HAP-1 (cell line): ENCODE results near the gene MISP3.

Source experiments
- DNase-seq, 2 experiments: peaks; one replicate each; pipeline ENCODE4 v3.0.0-alpha.2; 2016 to 2020; ENCODE audit warnings: low spot score in 2 of 2
- H3K27me3 ChIP-seq: fragments of 250-450 bp; sonication (Bioruptor Pico); 2 replicates; pipeline ENCODE4 v1.5.1; 2020; ENCODE audit warnings: low read depth, mild to moderate bottlenecking, moderate library complexity
- H3K36me3 ChIP-seq: fragments of 250-450 bp; sonication (Bioruptor Pico); replicated peaks from 2 replicates; pipeline ENCODE4 v1.5.1; 2020; ENCODE audit warnings: mild to moderate bottlenecking
- H3K4me1 ChIP-seq: fragments of 250-450 bp; sonication (Bioruptor Pico); 2 replicates; pipeline ENCODE4 v1.5.1; 2020; ENCODE audit warnings: mild to moderate bottlenecking
- H3K4me3 ChIP-seq: fragments of 250-450 bp; sonication (Bioruptor Pico); 2 replicates; pipeline ENCODE4 v1.5.1; 2020; ENCODE audit warnings: mild to moderate bottlenecking, moderate library complexity
- H3K9me3 ChIP-seq: fragments of 250-450 bp; sonication (Bioruptor Pico); 2 replicates; pipeline ENCODE4 v1.5.1; 2020; ENCODE audit warnings: mild to moderate bottlenecking, moderate library complexity
- in situ Hi-C: fragments of 300-500 bp; cut with MboI; formaldehyde crosslinking; loops from 3 replicates; pipeline ENCODE4 v1.14.3; 2020; ENCODE audit warnings: low sequenced_read_pairs, inconsistent platforms, mixed read lengths

Gene MISP3

GRCh38 chr19:14073925-14074838 is 1.6 kb downstream of the MISP3 start:
- Histone ChIP-seq H3K4me1 (peaks cover 15% of the 10 kb centered on the region), H3K36me3 (no peaks in the 10 kb centered on the region), H3K4me3 (peak overlapping the region; percentile 62), H3K9me3 (no peaks in the 10 kb centered on the region), H3K27me3 (no peaks in the 10 kb centered on the region)
- DNase-seq, result peak in 1 of 2 experiments; percentile 58
- in situ Hi-C loops, result no loop called here

GRCh38 chr19:14078411-14078810 is 5.8 kb downstream of the MISP3 start:
- Histone ChIP-seq H3K27me3 (no peaks in the 10 kb centered on the region), H3K36me3 (no peaks in the 10 kb centered on the region), H3K4me1 (peaks cover 7% of the 10 kb centered on the region), H3K4me3 (no peak overlapping the region), H3K9me3 (no peaks in the 10 kb centered on the region)
- in situ Hi-C loops, result loop anchor here (5.0 kb wide), 1 partner anchor 196 kb away; no protein-coding TSS in a partner anchor
- no peak for DNase-seq

DNA sequence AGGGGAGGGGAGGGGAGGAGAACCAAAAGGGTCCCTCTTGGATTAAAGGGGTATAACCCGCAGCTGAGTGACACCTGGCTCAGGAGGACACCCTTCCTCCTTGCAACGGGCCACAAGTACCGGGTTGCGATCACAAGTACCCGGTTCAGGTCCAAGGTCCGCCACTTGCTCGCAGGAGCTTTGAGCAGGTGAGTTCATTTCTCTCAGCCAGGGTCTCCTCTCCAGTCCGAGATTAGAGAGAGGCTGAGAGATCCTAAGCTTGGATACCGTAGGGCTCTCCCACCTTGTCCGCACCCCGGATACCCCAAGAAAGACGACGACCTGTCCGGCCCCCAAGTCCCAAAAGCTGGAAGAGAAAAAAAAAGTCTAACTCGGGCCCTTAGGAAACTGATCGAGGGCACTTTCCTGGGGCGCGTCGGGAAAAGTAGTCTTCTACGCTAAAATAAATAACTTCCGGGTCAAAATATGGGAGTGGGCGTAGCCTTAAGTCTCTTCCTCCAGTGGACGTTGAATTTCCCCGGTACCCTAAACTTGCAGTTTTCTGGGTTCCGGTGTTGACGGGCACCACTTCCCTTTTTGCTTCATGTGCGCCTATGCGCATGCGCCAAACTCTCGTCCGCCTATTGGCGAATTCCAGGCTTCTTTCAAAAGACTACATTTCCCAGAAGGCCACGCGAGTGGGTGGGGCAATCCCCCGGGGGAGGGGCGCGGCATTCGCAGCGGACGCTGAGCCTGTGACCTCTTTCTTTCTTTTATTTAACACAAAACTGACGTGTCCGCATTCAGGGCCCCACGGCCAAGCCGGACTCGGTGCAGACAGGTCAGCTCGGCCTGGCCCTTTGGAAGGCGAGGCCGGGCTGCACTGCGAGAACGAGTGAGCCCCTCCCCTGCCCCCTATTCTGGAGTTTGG is 8.6 kb downstream of the MISP3 start:
- Histone ChIP-seq H3K4me1 (peaks cover 5% of the 10 kb centered on the region), H3K27me3 (no peaks in the 10 kb centered on the region), H3K36me3 (no peaks in the 10 kb centered on the region; the same call in 1 of the 2 replicates), H3K4me3 (peak overlapping the region; percentile 52), H3K9me3 (no peaks in the 10 kb centered on the region)
- in situ Hi-C loops, result no loop called here
- DNase-seq, result peak; percentile 98 to 100

DNA sequence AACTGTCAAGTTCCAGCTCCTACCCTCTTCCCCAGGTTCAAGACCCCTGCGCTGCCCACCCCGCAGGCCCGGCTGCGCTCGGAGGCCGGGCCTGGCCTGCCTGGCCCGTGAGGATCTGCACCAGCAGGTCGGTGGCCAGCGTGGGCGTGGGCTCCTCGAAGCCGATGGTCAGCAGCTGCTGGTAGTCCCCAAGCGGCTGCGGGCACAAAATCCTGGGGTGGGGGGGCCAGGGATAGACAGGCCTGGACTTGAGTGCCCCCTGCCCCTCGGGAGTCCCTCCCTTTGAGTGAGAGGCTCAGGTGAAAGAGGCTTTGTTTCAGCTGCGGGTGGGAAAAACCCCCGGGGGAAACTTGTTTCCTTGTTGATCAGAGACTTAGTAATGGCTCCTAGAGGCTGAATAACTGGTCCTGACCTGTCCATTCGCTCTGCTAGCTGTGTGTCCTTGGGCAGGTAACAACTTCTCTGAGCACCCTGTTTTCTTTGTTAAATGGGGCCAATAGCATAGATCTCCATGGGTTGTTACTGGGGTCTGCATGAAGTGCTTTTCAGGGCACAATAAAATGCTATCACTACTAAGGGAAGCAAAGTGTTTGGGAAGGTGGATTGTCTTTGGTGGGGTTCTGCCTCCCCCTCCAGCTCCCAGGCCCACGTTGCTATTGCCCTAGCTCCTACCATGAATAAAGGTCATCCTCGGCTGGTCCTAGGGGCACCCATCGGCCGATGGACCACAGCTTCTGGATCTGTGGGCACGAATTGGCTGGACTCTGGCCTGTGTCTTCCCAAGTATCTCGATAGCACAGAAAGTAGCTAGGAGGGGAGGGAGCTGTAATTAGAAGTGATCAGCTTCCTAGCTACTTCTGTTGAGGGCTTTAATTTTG is 9.4 kb downstream of the MISP3 start:
- H3K4me3 ChIP-seq, result peak overlapping the region; percentile 52
- DNase-seq, result peak in 1 of 2 experiments; percentile 19
- H3K9me3 ChIP-seq, result no peaks in the 10 kb centered on the region
- H3K36me3 ChIP-seq, result peaks cover 4% of the 10 kb centered on the region; the same call in 1 of the 2 replicates
- in situ Hi-C loops, result no loop called here
- no peaks in the 10 kb centered on the region for H3K27me3 ChIP-seq
- H3K4me1 ChIP-seq, result peaks cover 5% of the 10 kb centered on the region

GRCh38 chr19:14082675-14082960 is 10.0 kb downstream of the MISP3 start:
- H3K36me3 ChIP-seq, result peaks cover 4% of the 10 kb centered on the region; the same call in 1 of the 2 replicates
- peaks cover 5% of the 10 kb centered on the region for H3K4me1 ChIP-seq
- in situ Hi-C loops, result no loop called here
- H3K9me3 ChIP-seq, result no peaks in the 10 kb centered on the region
- DNase-seq, result no peak
- H3K27me3 ChIP-seq, result no peaks in the 10 kb centered on the region
- no peak overlapping the region for H3K4me3 ChIP-seq

GRCh38 chr19:14085309-14085995 is 12.9 kb downstream of the MISP3 start, which contains the start of gene C19orf67:
Gene C19orf67, minus strand, starts transcription at chr19:14085783. Its CDS starts 156 bp downstream, at chr19:14085627.
- no peak within 1 kb of the TSS for H3K4me3 ChIP-seq
- H3K36me3 ChIP-seq, result peaks cover 13% of the 10 kb centered on the region
- no peaks in the 10 kb centered on the region for H3K27me3 ChIP-seq
- no peak for DNase-seq
- peaks cover 1% of the 10 kb centered on the region for H3K4me1 ChIP-seq
- in situ Hi-C loops, result no loop called here
- H3K9me3 ChIP-seq, result no peaks in the 10 kb centered on the region

DNA sequence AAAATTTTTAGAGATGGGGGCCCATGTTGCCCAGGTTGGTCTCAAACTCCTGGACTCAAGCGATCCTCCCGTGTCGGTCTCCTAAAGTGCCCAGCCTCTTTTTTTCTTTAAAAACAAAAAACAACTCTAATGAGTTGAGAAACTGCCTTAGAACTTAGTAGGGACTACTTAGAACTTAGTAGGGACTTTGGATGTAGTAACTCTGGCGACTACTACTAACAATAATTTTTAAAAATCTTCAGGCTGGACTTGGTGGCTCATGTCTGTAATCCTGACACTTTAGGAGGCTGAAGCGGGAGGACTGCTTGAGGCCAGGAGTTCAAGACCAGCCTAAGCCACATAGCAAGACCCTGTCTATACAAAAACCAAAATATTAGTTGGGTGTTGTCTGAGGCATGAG is 13.5 kb downstream of the MISP3 start:
- H3K27me3 ChIP-seq, result no peaks in the 10 kb centered on the region
- no peaks in the 10 kb centered on the region; the same call in none of the 2 replicates for H3K4me1 ChIP-seq
- H3K36me3 ChIP-seq, result peaks cover 13% of the 10 kb centered on the region
- no peak for DNase-seq
- no peaks in the 10 kb centered on the region for H3K9me3 ChIP-seq
- in situ Hi-C loops, result no loop called here
- no peak overlapping the region for H3K4me3 ChIP-seq

DNA sequence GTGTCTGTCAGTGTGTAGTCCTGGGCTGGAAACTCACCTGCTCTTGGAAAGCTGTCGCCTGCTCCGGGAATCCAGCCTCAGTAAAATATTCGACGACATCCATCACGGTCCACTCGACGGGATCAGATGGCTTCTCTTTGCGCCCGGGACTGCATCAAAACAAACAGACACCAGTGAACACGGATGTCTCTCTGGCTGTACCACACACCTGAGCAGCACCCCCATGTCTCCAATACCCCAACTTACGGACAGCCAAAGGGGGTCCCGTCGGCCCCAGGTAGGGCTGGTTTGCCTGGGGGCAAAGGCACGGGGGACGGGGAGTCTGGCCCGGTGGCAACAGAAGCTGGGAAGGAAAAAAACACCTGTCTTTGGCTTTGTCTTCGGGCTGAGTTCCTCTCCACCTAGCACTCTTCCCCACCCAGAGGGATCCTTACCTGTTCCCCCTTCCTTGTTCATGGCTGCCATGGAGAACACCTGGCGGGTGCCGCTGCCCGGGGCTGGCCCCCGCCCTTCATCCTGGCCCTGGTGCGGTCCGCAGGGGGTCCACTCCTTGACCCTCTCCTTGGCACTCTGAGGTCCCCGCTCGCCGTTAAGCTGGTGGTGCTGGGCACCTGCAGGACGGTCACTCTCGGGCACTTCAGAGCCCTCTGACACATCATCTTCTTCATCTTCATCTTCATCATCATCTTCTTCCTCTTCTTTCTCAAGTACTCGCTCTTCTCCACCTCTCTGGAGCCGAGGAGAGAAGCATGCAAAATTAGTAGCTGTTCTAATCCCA is 16.2 kb downstream of the MISP3 start:
- peak overlapping the region; percentile 38 for H3K4me3 ChIP-seq
- in situ Hi-C loops, result no loop called here

DNA sequence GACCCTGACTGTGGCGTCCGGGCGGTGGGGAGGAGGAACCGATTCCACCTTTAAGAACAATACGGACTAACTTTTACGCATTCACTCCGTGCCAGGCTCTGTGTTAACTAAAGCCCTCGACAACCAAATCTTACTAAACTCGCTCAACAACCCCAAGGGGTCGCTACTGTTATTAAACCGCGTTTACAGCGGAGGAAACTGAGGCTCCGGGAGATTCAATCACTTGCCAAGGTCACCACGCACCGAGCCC is 16.8 kb downstream of the MISP3 start:
- Histone ChIP-seq H3K27me3 (no peaks in the 10 kb centered on the region), H3K9me3 (peaks cover 8% of the 10 kb centered on the region), H3K4me1 (peaks cover 2% of the 10 kb centered on the region; the same call in 1 of the 2 replicates), H3K36me3 (peaks cover 13% of the 10 kb centered on the region), H3K4me3 (peak overlapping the region; percentile 38)
- in situ Hi-C loops, result no loop called here
- DNase-seq, result peak in 1 of 2 experiments; percentile 31

More for the DNA sequence above, 16.2 kb downstream of the MISP3 start:
- peaks cover 13% of the 10 kb centered on the region for H3K36me3 ChIP-seq
- H3K9me3 ChIP-seq, result peaks cover 6% of the 10 kb centered on the region; the same call in 1 of the 2 replicates
- no peak for DNase-seq
- peaks cover 2% of the 10 kb centered on the region; the same call in 1 of the 2 replicates for H3K4me1 ChIP-seq
- no peaks in the 10 kb centered on the region for H3K27me3 ChIP-seq

GRCh38 chr19:14089662-14090508 is 17.3 kb downstream of the MISP3 start:
- in situ Hi-C loops, result no loop called here
- H3K27me3 ChIP-seq, result no peaks in the 10 kb centered on the region
- peak overlapping the region; percentile 38 for H3K4me3 ChIP-seq
- peaks cover 13% of the 10 kb centered on the region for H3K36me3 ChIP-seq
- peaks cover 8% of the 10 kb centered on the region for H3K9me3 ChIP-seq
- peaks cover 2% of the 10 kb centered on the region; the same call in 1 of the 2 replicates for H3K4me1 ChIP-seq
- DNase-seq, result peak in 1 of 2 experiments; percentile 70

DNA sequence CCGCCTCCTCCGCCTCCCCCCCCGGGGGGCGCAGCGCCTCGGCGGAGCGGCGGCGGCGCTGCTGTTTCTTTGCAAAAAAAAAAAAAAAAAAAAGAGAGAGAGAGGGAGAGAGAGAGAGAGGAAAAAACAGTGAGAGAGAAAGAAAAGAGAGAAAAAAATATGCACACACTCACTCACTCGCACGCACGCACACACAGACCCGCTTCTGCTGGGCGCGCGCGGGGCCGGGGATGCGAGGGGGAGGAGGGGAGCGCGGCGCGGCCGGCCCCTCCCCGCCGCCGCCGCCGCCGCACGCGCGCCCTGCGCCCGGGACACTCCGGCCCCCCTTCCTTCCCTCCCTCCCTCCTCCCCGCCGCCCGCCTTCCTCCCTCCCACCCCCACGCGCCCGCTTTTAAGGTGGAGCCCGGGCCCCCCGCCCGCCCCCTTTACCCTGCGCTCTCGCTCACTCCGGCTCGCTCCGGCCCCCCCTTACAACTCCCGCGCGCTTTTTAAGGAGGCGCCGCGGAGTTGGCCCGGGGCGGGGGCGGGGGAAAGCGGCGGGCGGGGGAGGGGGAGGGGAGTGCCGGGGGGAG is 18.0 kb downstream of the MISP3 start, which contains the start of gene SAMD1:
Gene SAMD1, minus strand, starts transcription at position 243 of the 572 bp plus-strand sequence.
- peaks cover 8% of the 10 kb centered on the region for H3K9me3 ChIP-seq
- peak; percentile 79 to 93 for DNase-seq
- H3K4me3 ChIP-seq, result peak within 1 kb of the TSS; percentile 49
- in situ Hi-C loops, result no loop called here
- peaks cover 13% of the 10 kb centered on the region for H3K36me3 ChIP-seq
- peaks cover 2% of the 10 kb centered on the region; the same call in 1 of the 2 replicates for H3K4me1 ChIP-seq
- no peaks in the 10 kb centered on the region for H3K27me3 ChIP-seq
